Muscle of leg (tissue), 11 donors: ENCODE results near the gene HPN. TPM values are rescaled to one million over a fixed set of nuclear protein-coding genes. Genes with fewer than 3 reads are reported as not detected.
A peak's percentile ranks its signal among the peaks of the same experiment; 100 is the strongest.

ENCODE experiments used
- DNase-seq: peaks from one replicate; pipeline ENCODE4 v3.0.0; 2013
- H3K27ac ChIP-seq: one replicate; pipeline ENCODE4 v1.5.1; 2013; ENCODE audit warnings: mild to moderate bottlenecking, low read length, control low read depth
- H3K27me3 ChIP-seq: one replicate; pipeline ENCODE4 v1.6.1; 2013; ENCODE audit warnings: low read length; ENCODE audit not compliant: control insufficient read depth, insufficient read depth
- H3K36me3 ChIP-seq: one replicate; pipeline ENCODE4 v1.6.1; 2013; ENCODE audit warnings: low read length; ENCODE audit not compliant: control insufficient read depth, insufficient read depth
- H3K4me1 ChIP-seq: one replicate; pipeline ENCODE4 v1.6.1; 2013; ENCODE audit warnings: low read length; ENCODE audit not compliant: control insufficient read depth, insufficient read depth
- H3K4me3 ChIP-seq: one replicate; pipeline ENCODE4 v1.5.1; 2013; ENCODE audit warnings: low read length, control low read depth
- H3K9me3 ChIP-seq: replicated peaks from 2 replicates; pipeline ENCODE4 v1.6.1; 2013; ENCODE audit warnings: low read depth, low read length; ENCODE audit not compliant: control insufficient read depth
- WGBS: methylation state at CpG from one replicate; pipeline ENCODE4 v1.1.5; 2013; ENCODE audit warnings: missing lambda C conversion rate; ENCODE audit not compliant: insufficient coverage; 5-methylcytosine and 5-hydroxymethylcytosine counted together
- polyA plus RNA-seq, 8 donors: library from polyadenylated mRNA; unstranded; fragments of 120-200 nt; gene quantifications; one replicate each; pipeline versions ENCODE4 v1.2.1 to v1.2.3, GENCODE V29; 2013; ENCODE audit warnings: inconsistent platforms in 1 of 8, low replicate concordance in 1 of 8; ENCODE audit not compliant: insufficient read length in 8 of 8, insufficient read depth in 1 of 8
- total RNA-seq: library from RNA; stranded (reverse); fragments of 120-200 nt; gene quantifications from one replicate; pipeline ENCODE4 v1.2.4, GENCODE V29; 2013

HPN gene
- total and polyA plus RNA-seq, 9 donors = 0.13 to 15.6 (median 0.40) TPM; not detected in 1

DNA sequence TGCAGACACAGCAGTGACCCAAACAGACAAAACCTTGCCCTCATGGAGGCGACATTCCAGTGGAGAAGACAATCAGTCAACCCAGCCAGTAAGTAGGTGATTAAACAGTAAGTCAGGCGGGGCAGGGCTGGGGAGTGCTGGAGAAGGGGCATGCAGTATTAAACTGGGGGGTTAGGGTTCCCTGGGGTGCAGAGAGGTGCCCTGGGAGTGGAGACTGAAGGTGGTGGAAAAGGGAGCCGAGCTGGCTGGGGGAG lies 42.9 kb downstream of the HPN start:
- H3K4me1 ChIP-seq = peaks cover 22% of the 10 kb centered on the region
- no peaks in the 10 kb centered on the region for H3K36me3 ChIP-seq
- peaks cover 2% of the 10 kb centered on the region for H3K9me3 ChIP-seq
- H3K27ac ChIP-seq = no peak overlapping the region
- no peak for DNase-seq
- WGBS = 81% methylated on average over 3 of the region's 3 CpGs
- no peak overlapping the region for H3K4me3 ChIP-seq
- no peaks in the 10 kb centered on the region for H3K27me3 ChIP-seq

DNA sequence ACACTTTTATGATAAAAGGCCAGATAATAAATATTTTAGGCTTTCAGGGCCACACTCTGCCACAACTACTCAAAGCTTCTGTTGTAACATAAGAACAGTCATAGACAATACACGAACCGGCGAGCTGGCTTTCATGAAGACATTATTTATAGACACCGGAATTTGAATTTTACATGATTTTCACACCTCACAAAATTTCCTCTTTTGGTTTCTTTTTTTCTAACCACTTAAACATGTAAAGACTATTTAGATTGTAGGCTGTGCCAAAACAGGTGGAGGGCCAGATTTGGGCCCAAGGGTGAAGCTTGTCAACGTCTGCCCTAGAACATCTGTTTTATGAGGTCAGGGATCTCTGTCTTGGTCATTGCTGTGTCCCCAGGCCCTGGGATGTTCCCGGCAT lies 44.4 kb downstream of the HPN start:
- Histone ChIP-seq H3K4me3 (no peak overlapping the region), H3K36me3 (no peaks in the 10 kb centered on the region), H3K4me1 (peaks cover 27% of the 10 kb centered on the region), H3K27ac (no peak overlapping the region), H3K9me3 (peaks cover 2% of the 10 kb centered on the region), H3K27me3 (peaks cover 6% of the 10 kb centered on the region)
- 39% methylated on average over 3 of the region's 6 CpGs for WGBS
- DNase-seq = no peak

DNA sequence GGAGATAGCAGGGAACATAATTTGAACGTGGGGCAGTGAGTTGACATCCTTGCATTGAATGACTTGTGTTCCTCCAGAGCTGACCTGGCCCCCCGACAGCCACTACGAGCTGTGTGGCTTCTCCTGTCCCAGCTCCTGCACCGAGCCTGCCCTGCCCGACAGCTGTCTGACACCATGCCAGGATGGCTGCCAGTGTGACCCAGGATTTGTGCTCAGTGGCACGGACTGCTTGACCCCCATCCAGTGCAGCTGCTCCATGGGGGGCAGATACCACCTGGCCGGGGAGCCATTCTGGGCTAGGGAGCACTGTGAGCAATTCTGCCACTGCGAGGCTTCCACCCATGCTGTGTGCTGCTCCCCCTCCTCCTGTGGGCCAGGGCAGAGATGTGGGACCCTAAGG lies 44.9 kb downstream of the HPN start:
- H3K9me3 ChIP-seq = peaks cover 2% of the 10 kb centered on the region
- H3K4me3 ChIP-seq = no peak overlapping the region
- WGBS = 54% methylated on average over 8 of the region's 8 CpGs
- peaks cover 8% of the 10 kb centered on the region for H3K27me3 ChIP-seq
- H3K36me3 ChIP-seq = no peaks in the 10 kb centered on the region
- DNase-seq = peak; percentile 56
- no peak overlapping the region for H3K27ac ChIP-seq
- peaks cover 28% of the 10 kb centered on the region for H3K4me1 ChIP-seq

DNA sequence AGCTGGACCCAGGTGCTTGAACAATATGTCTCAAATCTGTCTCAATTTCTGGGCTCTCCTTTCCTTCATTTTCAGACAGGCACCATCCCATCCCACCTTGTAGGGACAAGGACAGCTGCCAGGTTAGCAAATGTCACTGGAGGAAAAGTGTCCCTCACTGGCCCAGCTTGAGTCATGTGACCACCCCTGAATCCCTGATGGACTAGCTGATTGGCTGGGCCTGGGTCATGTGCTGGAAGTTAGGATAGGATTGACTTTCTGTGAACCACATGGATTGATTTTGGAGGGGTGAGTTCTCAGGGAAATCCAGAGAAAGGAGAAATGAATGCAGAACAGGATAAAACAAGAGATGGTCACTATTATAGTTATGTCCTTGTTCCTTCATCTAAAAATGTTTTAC lies 45.9 kb downstream of the HPN start:
- H3K4me1 ChIP-seq = peaks cover 28% of the 10 kb centered on the region
- DNase-seq = no peak

DNA sequence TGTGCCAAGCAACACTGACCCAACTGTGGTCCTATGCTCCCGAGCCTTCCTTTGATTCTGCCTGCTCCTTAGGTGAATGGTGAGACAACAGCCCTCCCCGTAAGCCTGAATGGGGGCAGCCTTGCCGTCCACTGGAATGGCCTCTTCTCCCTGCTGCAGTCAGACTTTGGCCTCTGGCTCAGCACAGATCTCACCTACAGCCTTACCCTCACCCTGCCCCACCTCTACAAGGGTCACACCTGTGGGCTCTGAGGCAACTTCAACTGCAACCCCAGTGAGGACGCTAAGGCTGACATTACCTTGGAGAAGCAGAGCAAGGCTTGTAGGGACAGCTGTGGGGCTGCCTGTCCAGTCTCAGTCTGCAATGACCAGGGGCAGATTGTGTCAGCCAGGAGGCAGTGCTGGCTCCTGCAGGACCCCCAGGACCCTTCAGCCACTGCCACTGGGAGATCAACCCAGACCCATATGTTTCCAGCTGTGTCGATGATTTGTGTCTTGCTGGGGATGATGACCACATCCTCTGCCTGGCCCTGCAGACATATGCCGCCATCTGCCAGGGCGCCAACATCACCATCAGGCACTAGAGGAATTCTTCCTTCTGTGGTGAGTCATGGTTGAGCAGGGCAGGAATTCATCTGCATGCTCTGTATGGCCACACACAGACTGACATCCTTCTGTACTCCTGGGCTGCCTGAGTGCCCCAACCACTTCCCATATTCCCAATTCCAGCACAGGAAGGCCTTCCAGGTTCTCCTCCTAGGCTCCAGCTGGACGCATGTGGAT lies 46.8 kb downstream of the HPN start:
- 75% methylated on average over 6 of the region's 8 CpGs for WGBS

More for the DNA sequence above, 45.9 kb downstream of the HPN start:
- no peak overlapping the region for H3K27ac ChIP-seq
- H3K36me3 ChIP-seq = no peaks in the 10 kb centered on the region
- H3K4me3 ChIP-seq = no peak overlapping the region
- H3K27me3 ChIP-seq = peaks cover 8% of the 10 kb centered on the region
- no peaks in the 10 kb centered on the region for H3K9me3 ChIP-seq

DNA sequence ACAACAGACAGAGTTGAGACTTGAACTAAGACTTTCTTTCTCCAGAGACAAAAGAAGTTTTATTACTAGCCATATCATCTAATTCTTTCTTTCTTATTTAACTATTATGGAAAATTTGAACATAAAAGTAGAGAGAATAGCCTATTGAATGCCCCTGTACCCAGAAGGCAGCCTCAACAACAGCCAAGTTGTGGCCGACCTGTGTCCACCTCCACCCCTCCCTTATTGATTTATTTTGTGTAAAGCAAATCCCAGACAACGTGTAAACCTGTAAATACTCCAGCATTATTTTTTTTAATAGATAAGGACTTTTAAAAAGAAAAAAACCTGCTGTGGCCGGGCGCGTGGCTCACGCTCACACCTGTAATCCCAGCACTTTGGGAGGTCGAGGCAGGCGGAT lies 48.0 kb downstream of the HPN start:
- peaks cover 8% of the 10 kb centered on the region for H3K27me3 ChIP-seq
- WGBS = no CpG with 5 or more reads among the region's 8 CpGs

More for the DNA sequence above, 46.8 kb downstream of the HPN start:
- no peaks in the 10 kb centered on the region for H3K9me3 ChIP-seq
- H3K27ac ChIP-seq = no peak overlapping the region
- H3K4me3 ChIP-seq = no peak overlapping the region
- peak; percentile 38 for DNase-seq
- no peaks in the 10 kb centered on the region for H3K36me3 ChIP-seq
- H3K4me1 ChIP-seq = peaks cover 28% of the 10 kb centered on the region
- peaks cover 8% of the 10 kb centered on the region for H3K27me3 ChIP-seq

DNA sequence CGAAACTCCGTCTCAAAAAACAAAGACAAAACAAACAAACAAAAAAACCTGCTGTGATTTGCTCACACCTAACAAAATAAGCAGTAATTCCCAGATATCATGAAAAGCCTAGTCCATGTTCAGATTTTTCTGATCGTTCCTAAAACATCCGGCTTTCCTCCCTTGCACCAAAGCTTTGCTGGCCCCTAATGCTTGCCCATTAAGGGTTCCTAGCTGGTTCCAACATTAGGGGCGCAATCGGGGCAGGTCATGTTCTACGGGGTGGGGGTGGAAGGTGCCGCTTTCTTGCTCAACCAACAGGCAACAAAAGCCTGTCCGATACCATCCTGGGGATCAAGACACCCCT lies 48.6 kb downstream of the HPN start:
- Histone ChIP-seq H3K27me3 (peaks cover 8% of the 10 kb centered on the region), H3K36me3 (no peaks in the 10 kb centered on the region), H3K4me1 (peaks cover 28% of the 10 kb centered on the region), H3K4me3 (no peak overlapping the region), H3K9me3 (no peaks in the 10 kb centered on the region), H3K27ac (no peak overlapping the region)
- 60% methylated on average over 1 of the region's 9 CpGs for WGBS
- no peak for DNase-seq

More for the DNA sequence above, 48.0 kb downstream of the HPN start:
- peaks cover 28% of the 10 kb centered on the region for H3K4me1 ChIP-seq
- no peaks in the 10 kb centered on the region for H3K36me3 ChIP-seq
- no peak overlapping the region for H3K4me3 ChIP-seq
- H3K27ac ChIP-seq = no peak overlapping the region
- no peak for DNase-seq
- no peaks in the 10 kb centered on the region for H3K9me3 ChIP-seq

DNA sequence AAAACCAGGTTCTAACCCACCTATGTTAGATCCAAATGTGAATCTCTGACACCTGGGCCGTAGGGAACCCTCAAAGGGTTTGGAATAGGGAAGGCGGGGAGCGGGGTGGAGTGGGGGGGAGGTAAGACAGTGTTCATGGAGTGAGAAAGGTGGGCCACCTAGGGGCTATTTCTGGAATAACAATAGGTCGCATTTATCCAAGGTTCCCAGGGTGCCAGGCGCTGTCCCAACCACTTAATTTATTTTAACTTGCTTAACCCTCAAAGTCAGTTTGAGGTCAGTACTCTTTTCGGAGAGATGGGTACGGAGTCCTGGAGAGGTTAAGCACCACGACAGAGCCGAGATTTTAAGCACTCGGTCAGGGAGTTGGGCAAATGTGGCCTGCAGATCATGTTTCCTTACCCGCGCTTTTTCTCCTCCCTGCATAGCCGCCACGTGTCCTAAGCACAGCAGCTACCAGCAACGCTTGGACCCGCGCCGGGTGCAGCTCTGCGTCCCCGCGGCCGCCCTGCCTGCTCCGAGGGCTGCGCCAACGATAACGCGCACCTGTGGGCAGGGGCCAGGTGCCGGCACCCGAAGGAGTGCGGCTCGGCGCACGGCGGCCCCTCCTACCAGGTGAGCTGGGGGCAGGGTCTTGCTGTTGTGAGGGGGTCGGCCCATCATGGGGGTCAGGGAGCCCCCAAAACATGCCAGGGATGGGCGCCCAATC lies 49.1 kb downstream of the HPN start:
- WGBS = 6% methylated on average over 24 of the region's 36 CpGs
- Histone ChIP-seq H3K4me3 (no peak overlapping the region), H3K27me3 (peaks cover 8% of the 10 kb centered on the region), H3K36me3 (no peaks in the 10 kb centered on the region), H3K9me3 (no peaks in the 10 kb centered on the region), H3K4me1 (peaks cover 24% of the 10 kb centered on the region), H3K27ac (no peak overlapping the region)
- DNase-seq = peak; percentile 63

DNA sequence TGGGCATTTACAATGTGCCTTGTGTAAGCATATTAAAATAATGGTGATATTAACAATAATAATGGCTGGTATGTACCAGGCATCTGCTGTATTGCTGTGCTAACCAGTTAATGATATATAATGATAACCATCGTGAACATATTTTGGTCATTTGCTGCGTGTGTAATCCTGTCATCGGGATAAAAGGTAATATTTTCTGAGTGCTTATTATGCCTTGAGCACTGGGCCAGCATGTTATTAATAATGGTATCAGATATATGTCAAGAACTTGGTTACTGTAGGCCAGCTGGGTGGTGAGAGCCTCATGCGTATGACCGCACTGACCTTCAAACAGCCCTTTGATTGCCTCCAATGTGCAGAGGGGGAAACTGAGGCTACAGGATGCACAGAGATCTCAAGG lies 51.9 kb downstream of the HPN start:
- Histone ChIP-seq H3K4me1 (peaks cover 9% of the 10 kb centered on the region), H3K4me3 (no peak overlapping the region), H3K36me3 (no peaks in the 10 kb centered on the region), H3K27ac (no peak overlapping the region), H3K27me3 (peaks cover 8% of the 10 kb centered on the region), H3K9me3 (no peaks in the 10 kb centered on the region)
- DNase-seq = no peak
- WGBS = 93% methylated on average over 5 of the region's 5 CpGs

DNA sequence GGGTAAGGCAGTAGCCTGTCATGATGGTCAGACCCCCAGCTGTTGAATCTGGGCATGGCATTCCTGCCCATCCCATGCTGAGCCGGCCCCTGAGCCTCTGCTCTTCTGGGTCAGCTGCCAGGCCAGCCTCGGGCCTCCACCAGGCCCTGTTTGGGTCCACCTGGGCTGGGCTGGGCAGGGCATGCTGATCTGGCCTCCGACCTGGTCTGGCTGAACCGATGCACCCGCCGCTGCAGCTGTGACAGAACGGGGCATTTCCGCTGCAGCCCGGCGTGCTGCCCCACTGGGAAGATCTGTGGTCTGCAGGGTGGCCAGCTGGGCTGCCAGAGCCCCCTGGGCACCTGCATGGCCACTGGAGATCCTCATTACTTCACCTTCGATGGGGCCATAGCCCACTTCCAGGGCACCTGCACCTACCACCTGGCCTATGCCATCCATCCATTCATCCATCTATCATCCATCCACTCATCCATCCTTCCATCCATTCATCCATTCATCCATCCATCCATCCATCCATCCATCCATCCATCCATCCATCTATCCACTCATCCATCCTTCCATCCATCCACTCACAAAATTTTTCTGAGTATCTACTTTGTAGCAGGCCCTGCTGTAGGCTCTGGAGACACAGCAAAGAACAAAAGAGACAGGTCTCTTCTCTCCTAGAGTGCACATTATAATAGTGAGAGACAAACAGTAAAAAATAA lies 52.6 kb downstream of the HPN start:
- Histone ChIP-seq H3K36me3 (no peaks in the 10 kb centered on the region), H3K4me1 (peaks cover 9% of the 10 kb centered on the region), H3K9me3 (no peaks in the 10 kb centered on the region), H3K27ac (no peak overlapping the region), H3K27me3 (peaks cover 8% of the 10 kb centered on the region), H3K4me3 (no peak overlapping the region)
- WGBS = 83% methylated on average over 11 of the region's 11 CpGs
- no peak for DNase-seq
